CD4-positive, alpha-beta T cell treated with Interleukin-4 for 4 hours (primary cell): ENCODE data around the gene RIMBP3B.
"Not testable (repeated sequence)": the region's sequence is repeated elsewhere in the genome, so short reads cannot be mapped to it uniquely, and the experiment has no call there.

ENCODE experiments used
- DNase-seq: peaks from one replicate; pipeline ENCODE4 v3.0.0-alpha.2; 2020

RIMBP3B gene

GRCh38 chr22:21383701-21384467, at the start of gene RIMBP3B:
TSS of gene RIMBP3B (plus strand) at chr22:21383751. CDS start at chr22:21383859, 108 bp downstream.
- DNase-seq, result not testable (repeated sequence)

- DNase-seq, result not testable (repeated sequence)
These were observed 26.0 kb upstream of the RIMBP3B start for GRCh38 chr22:21357527-21357926.

- not testable (repeated sequence) for DNase-seq
These were observed 23.0 kb upstream of the RIMBP3B start for GRCh38 chr22:21360525-21360924.

- not testable (repeated sequence) for DNase-seq
These were observed 21.1 kb upstream of the RIMBP3B start for GRCh38 chr22:21362473-21362872.

- DNase-seq, result not testable (repeated sequence)
These were observed 20.5 kb upstream of the RIMBP3B start for GRCh38 chr22:21363061-21363460.

- DNase-seq, result not testable (repeated sequence)
These were observed 19.7 kb upstream of the RIMBP3B start for GRCh38 chr22:21363803-21364202.

GRCh38 chr22:21364362-21364761, 19.2 kb upstream of the RIMBP3B start:
- DNase-seq, result not testable (repeated sequence)

GRCh38 chr22:21365337-21365736, 18.2 kb upstream of the RIMBP3B start:
- not testable (repeated sequence) for DNase-seq

GRCh38 chr22:21368603-21369310, 14.8 kb upstream of the RIMBP3B start:
- not testable (repeated sequence) for DNase-seq

- not testable (repeated sequence) for DNase-seq
These were observed 7.7 kb upstream of the RIMBP3B start for GRCh38 chr22:21375880-21376279.

- not testable (repeated sequence) for DNase-seq
These were observed 1.2 kb downstream of the RIMBP3B start for GRCh38 chr22:21384468-21385357.

GRCh38 chr22:21389480-21389879, 5.9 kb downstream of the RIMBP3B start:
- DNase-seq, result not testable (repeated sequence)

GRCh38 chr22:21390013-21390412, 6.5 kb downstream of the RIMBP3B start:
- DNase-seq, result not testable (repeated sequence)

- DNase-seq, result not testable (repeated sequence)
These were observed 11.1 kb downstream of the RIMBP3B start for GRCh38 chr22:21394613-21395012.

GRCh38 chr22:21401197-21401969, 17.8 kb downstream of the RIMBP3B start:
- not testable (repeated sequence) for DNase-seq

GRCh38 chr22:21402763-21403314, 19.3 kb downstream of the RIMBP3B start:
- DNase-seq, result not testable (repeated sequence)

- DNase-seq, result not testable (repeated sequence)
These were observed 23.6 kb downstream of the RIMBP3B start for GRCh38 chr22:21407139-21407538.

GRCh38 chr22:21407792-21408191, 24.2 kb downstream of the RIMBP3B start:
- not testable (repeated sequence) for DNase-seq

- not testable (repeated sequence) for DNase-seq
These were observed 32.8 kb downstream of the RIMBP3B start for GRCh38 chr22:21416375-21416774.

GRCh38 chr22:21417227-21417746, 33.7 kb downstream of the RIMBP3B start, which contains the start of gene HIC2:
TSS of gene HIC2 (plus strand) at chr22:21417371. CDS start at chr22:21442832, 25,461 bp downstream.
- DNase-seq, result not testable (repeated sequence)

- not testable (repeated sequence) for DNase-seq
These were observed 34.3 kb downstream of the RIMBP3B start for GRCh38 chr22:21417853-21418252.
